Adipocyte (in vitro differentiated cells): ENCODE data around the gene TSPO.
A peak's percentile ranks its signal among the peaks of the same experiment; 100 is the strongest.

ENCODE experiments used
- DNase-seq: peaks from one replicate; pipeline ENCODE4 v3.0.0-alpha.2; 2015; ENCODE audit warnings: low read depth
- H3K27me3 ChIP-seq: replicated peaks from 2 replicates; pipeline ENCODE4 v1.7.0; 2013; ENCODE audit warnings: mild to moderate bottlenecking, low read length, moderate library complexity; ENCODE audit not compliant: control insufficient read depth, insufficient read depth
- H3K36me3 ChIP-seq: 2 replicates; pipeline ENCODE4 v1.7.0; 2013; ENCODE audit warnings: low read length, mild to moderate bottlenecking, moderate library complexity; ENCODE audit not compliant: control insufficient read depth, insufficient read depth, severe bottlenecking
- H3K4me1 ChIP-seq: 2 replicates; pipeline ENCODE4 v1.7.0; 2013; ENCODE audit warnings: mild to moderate bottlenecking, low read length, moderate library complexity; ENCODE audit not compliant: control insufficient read depth, insufficient read depth
- H3K4me3 ChIP-seq: 2 replicates; pipeline ENCODE4 v1.7.0; 2013; ENCODE audit warnings: mild to moderate bottlenecking, low read length, moderate library complexity
- H3K9ac ChIP-seq: 2 replicates; pipeline ENCODE4 v1.7.0; 2013; ENCODE audit warnings: mild to moderate bottlenecking, low read length, moderate library complexity
- H3K9me3 ChIP-seq: 2 replicates; pipeline ENCODE4 v1.7.0; 2013; ENCODE audit warnings: mild to moderate bottlenecking, low read length, moderate library complexity; ENCODE audit not compliant: control insufficient read depth

TSPO gene

DNA sequence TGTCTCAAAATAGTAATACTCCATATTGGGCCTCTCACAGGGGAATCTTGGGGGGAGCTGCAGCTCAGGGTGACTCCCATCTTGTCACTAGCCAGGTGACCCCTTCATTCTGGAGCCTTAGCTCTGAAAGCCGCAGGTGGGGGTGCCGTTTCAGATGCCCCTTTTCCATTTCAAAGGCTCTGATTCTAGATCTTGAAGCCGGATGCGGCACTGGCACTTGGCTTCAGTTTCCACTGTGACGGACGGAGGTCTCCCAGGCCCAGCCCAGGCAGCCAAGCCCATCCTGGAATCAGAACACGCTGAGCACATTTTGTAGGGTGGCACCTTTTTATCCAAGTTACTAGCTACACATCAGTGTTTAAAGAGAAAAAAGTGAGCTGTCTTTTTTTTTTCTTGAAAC is 34.4 kb upstream of the TSPO start:
- H3K4me1 ChIP-seq, result no peaks in the 10 kb centered on the region
- no peak for DNase-seq
- H3K4me3 ChIP-seq, result no peak overlapping the region
- peaks cover 13% of the 10 kb centered on the region for H3K27me3 ChIP-seq
- no peaks in the 10 kb centered on the region for H3K36me3 ChIP-seq
- no peaks in the 10 kb centered on the region for H3K9me3 ChIP-seq
- no peak overlapping the region for H3K9ac ChIP-seq

DNA sequence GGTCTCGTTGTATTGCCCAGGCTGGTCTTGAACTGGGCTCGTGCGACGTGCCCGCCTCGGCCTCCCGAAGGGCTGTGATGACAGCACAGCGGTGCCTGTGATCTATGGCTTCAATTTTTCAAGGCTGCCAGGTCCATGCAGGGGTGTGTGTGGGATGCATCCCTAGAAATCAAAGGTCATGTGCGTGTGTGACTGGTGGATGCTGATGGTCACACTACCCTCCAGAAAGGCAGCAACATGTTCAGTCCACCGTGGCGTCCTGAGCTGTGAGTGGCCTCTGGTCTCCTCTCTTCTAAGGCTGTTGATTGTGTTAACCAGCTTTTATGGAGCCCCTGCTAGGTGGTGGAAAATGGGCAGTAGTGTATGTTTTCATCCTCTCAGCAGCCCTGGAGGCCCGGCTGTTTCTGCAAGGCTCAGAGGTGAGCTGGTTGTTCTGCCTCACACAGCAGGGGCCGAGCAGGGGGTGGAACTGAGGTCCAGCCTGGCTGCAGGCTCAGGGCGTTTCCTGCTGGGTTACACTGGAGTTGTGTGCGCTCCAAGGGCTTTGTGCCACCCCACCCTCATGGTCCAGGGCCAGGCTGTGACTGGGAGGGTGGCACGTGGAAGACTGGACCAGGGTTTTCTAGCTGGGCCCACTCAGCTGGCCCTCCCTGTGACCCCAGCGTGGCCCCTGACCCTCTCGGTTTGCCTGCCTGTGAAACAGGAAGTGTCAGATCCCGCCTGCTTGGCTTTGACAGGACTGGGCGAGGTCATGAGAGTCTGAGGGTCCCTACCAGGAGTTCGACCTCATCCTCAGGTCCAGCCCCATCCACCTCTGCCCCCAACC is 33.1 kb upstream of the TSPO start:
- DNase-seq, result no peak
- peaks cover 11% of the 10 kb centered on the region for H3K27me3 ChIP-seq
- H3K4me1 ChIP-seq, result no peaks in the 10 kb centered on the region
- no peaks in the 10 kb centered on the region for H3K36me3 ChIP-seq
- H3K9me3 ChIP-seq, result no peaks in the 10 kb centered on the region
- H3K9ac ChIP-seq, result no peak overlapping the region
- no peak overlapping the region for H3K4me3 ChIP-seq

DNA sequence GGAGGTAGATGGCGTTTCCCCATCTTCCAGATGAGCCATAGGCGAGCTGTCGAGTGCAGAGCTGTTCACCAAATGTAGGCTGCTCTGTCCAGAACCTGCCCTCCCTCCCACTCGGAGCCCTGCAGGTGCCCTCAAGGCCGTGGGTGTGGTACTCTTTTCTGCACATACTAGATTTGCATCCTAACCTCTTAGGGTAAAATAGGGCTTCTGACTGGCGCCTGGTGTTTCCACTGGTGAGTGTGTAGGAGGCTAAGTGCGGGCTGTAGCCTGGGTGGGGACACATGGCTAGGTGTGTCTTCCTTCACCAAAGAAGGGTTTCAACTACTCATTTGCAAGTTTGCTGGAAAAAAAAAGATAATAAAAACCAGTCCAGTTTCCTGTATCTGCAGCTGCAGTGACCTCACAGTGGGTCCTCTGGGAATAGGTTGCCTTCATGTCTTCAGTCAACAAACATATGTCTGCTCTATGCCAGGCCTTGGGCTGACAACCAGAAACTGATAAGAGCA is 32.4 kb upstream of the TSPO start:
- Histone ChIP-seq H3K9ac (no peak overlapping the region), H3K9me3 (no peaks in the 10 kb centered on the region), H3K27me3 (peaks cover 8% of the 10 kb centered on the region), H3K4me3 (no peak overlapping the region), H3K4me1 (no peaks in the 10 kb centered on the region), H3K36me3 (no peaks in the 10 kb centered on the region)
- DNase-seq, result no peak

DNA sequence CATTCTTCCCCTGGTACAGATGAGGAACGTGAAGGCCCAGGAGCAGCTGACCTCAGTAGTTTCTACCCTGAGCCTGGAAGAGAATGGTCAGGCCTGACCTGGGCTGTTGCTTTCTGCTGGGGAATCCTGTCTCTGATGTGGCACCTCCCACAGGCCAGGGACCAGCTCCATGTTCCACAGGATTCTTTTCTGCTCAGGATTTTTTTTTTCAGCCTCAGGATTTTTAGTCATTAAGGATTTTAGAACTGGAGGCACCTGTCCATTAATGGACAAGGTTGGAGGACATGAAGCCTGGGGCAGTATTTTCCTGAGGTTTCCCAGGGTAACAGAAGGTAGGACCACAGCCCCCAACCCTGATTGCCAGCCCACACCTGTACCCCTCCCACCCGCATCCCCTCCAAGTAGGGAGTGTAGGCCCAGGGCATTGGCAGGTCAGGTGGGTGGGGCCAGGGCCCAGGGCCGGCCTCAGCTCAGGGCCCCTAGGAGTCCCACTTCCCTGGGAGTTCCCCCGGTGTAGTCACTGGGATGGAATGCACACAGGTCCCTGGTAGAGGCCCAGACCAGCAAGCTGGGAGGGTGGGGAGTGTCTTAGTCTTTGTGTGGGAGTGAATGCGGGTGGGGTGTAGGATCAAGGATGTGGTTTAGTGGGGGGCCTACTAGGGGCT is 24.7 kb upstream of the TSPO start:
- H3K9ac ChIP-seq, result no peak overlapping the region
- no peaks in the 10 kb centered on the region for H3K27me3 ChIP-seq
- H3K36me3 ChIP-seq, result peaks cover 2% of the 10 kb centered on the region
- peaks cover 4% of the 10 kb centered on the region for H3K4me1 ChIP-seq
- H3K9me3 ChIP-seq, result no peaks in the 10 kb centered on the region
- peak; percentile 67 for DNase-seq
- no peak overlapping the region for H3K4me3 ChIP-seq

DNA sequence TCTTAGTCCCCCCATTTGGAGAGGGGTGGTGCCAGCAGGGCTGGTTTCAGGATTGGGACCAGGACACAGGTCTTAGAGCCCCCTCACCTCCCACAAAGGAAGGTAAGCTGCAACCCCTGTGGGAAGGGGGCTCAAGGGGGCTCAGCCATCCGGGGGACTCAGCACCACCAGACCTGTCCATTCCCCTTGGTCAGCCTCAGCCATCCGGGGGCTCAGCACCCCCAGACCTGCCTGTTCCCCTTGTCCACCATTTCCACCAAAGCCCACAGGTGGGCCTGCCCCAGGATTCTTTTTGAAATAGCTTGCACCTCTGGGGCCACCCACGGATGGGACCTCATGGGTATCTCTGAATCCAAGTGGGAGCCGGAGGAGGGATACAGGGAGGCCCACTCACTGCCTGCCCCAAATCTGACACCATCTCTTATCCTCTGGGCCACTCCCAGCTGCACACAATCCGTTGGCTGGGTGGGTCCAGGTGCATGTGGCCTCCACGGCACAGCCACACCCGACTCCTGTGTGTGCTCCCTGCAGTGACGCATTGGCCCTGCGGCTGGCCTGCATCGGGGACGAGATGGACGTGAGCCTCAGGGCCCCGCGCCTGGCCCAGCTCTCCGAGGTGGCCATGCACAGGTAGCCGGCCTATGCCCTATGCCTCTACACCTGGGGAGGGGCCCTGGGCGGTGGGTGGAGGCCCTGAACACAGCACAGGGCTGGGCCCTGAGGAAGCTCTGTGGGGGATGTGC is 24.0 kb upstream of the TSPO start:
- H3K4me1 ChIP-seq, result peaks cover 4% of the 10 kb centered on the region
- H3K9ac ChIP-seq, result no peak overlapping the region
- DNase-seq, result no peak
- H3K36me3 ChIP-seq, result peaks cover 4% of the 10 kb centered on the region
- H3K27me3 ChIP-seq, result no peaks in the 10 kb centered on the region
- H3K4me3 ChIP-seq, result no peak overlapping the region
- H3K9me3 ChIP-seq, result no peaks in the 10 kb centered on the region

DNA sequence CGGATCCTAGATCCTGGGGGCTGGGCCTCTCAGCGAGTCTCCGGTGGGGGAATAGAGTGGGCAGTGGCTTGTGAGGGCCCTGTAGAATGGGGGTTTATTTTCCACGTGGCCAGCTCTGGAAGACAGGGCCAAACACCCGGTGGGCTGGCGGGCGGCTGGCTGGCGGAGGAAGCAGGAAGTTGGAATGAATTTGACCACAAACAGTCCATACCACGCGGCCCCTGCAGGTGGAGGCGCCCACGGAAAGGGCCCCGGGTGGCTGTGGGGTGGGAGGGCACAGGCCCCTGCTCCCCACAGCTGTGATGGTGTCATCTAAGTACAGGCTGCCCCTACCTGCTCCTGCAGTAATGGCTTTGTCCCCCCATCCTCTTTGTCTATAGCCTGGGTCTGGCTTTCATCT is 23.2 kb upstream of the TSPO start:
- peaks cover 10% of the 10 kb centered on the region for H3K36me3 ChIP-seq
- H3K4me3 ChIP-seq, result no peak overlapping the region
- no peak overlapping the region for H3K9ac ChIP-seq
- peaks cover 4% of the 10 kb centered on the region for H3K4me1 ChIP-seq
- H3K9me3 ChIP-seq, result no peaks in the 10 kb centered on the region
- H3K27me3 ChIP-seq, result no peaks in the 10 kb centered on the region
- DNase-seq, result no peak

DNA sequence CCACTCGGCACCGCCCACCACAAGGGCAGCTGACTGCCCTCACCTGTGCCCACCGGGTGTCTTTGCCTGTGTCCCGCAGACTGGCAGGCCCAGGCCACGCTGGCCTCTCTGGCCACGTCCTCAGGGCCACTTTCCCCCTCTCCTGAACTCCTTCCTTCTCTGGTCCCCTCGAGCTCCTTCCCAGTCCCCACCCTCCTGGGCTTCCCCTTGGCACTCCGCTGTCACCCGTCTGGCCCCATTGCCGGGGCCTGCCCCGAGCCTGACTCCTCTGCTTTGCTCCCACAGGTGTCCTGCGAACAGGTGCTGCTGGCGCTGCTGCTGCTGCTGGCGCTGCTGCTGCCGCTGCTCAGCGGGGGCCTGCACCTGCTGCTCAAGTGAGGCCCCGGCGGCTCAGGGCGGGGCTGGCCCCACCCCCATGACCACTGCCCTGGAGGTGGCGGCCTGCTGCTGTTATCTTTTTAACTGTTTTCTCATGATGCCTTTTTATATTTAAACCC is 22.4 kb upstream of the TSPO start:
- DNase-seq, result no peak
- Histone ChIP-seq H3K9me3 (no peaks in the 10 kb centered on the region), H3K9ac (no peak overlapping the region), H3K27me3 (no peaks in the 10 kb centered on the region), H3K36me3 (peaks cover 14% of the 10 kb centered on the region), H3K4me1 (peaks cover 4% of the 10 kb centered on the region), H3K4me3 (no peak overlapping the region)

DNA sequence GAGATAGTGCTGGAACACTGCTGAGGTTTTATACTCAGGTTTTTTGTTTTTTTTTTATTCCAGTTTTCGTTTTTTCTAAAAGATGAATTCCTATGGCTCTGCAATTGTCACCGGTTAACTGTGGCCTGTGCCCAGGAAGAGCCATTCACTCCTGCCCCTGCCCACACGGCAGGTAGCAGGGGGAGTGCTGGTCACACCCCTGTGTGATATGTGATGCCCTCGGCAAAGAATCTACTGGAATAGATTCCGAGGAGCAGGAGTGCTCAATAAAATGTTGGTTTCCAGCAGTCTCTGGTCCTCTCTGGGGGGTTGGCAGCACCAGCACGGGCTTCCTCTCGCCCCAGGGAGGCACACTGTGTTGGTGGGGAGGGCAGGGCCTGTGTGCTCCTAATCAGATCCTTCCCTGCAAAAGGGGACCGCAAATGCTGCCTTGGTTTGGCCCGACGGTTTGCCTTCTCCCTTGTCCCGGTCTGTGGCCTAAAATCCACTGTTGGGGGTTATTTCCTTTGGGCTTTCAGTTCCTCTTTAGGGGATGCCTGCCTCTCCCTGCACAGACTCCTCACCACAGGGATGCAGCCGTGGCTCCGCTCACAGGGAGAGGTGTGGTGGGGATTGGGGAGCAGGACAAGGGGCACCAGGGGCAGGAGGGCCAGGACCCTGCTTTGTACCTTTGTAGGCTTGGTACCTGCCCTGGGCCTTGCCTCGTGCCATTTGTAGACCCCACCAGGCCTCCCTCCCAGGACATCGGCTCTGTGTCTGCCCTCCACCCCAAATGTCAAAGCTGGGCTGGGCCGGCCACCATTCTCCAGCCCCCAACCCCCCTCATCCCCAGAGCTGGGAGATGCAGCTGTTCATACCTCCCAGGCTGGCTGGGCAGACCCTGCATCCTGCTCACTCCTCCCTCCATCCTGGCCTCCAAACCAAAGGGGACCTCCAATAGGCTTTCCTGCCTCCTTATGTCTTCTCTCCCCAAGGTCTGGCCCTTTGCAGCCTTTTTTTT is 21.6 kb upstream of the TSPO start:
- peaks cover 4% of the 10 kb centered on the region for H3K4me1 ChIP-seq
- H3K27me3 ChIP-seq, result no peaks in the 10 kb centered on the region
- H3K9me3 ChIP-seq, result no peaks in the 10 kb centered on the region
- H3K4me3 ChIP-seq, result no peak overlapping the region
- DNase-seq, result no peak
- H3K9ac ChIP-seq, result no peak overlapping the region
- H3K36me3 ChIP-seq, result peaks cover 16% of the 10 kb centered on the region

DNA sequence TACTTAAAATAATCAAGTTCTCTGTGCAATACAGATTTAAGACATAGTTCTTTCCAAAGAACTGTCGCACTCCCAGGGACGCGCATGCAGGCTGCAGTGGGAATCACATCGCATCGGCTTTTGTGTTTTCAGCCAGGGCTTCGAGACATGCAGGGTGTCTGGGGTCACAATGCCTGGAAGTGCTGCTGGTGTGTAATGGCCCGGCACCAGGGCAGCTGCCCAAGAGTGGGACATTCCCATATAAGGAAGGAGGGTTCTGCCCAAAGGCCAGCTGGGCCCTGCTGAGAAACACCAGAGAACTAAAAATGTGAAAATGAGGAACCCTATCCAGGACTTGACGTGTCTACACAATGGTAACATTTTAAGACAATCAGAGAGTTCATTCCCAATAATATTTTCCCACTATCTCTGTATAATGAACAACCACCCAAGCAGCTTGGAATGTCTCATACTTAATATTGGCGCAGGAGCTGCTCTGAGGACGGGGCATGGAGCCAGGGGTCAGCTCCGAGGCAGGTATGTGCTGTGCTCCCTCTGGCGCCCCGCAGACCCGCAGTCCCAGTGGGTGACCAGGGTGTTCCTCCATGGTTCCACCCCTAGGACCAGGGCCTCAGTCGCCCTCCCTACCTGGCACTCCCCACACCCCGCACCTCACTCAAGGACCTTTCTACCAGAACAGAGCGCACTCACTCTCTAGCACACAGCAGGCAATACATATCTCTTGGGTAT is 19.4 kb upstream of the TSPO start:
- Histone ChIP-seq H3K9ac (no peak overlapping the region), H3K27me3 (no peaks in the 10 kb centered on the region), H3K36me3 (peaks cover 25% of the 10 kb centered on the region)

DNA sequence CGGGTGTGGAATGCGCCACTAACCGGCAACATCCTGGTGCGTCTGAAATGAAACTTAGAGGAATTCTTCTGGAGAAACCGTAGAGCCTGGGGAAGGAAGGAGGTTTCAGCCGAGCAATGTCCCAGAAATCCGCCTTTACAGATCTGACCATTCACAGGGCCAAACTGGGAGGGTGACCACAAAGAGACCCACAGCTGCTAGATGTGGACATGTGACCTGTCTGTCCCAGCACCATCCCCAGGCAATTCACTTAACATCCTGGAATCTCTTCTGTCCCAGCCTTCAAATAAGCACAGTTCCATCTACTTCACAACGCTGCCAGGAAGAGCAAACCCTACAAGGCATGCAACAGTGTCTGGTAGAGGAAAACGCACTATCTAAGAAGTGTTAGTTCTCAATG is 18.0 kb upstream of the TSPO start:
- H3K27me3 ChIP-seq, result no peaks in the 10 kb centered on the region
- no peak overlapping the region for H3K4me3 ChIP-seq
- no peaks in the 10 kb centered on the region for H3K9me3 ChIP-seq
- H3K36me3 ChIP-seq, result peaks cover 29% of the 10 kb centered on the region
- DNase-seq, result no peak
- no peak overlapping the region for H3K9ac ChIP-seq
- peaks cover 5% of the 10 kb centered on the region for H3K4me1 ChIP-seq

More for the DNA sequence above, 19.4 kb upstream of the TSPO start:
- no peaks in the 10 kb centered on the region for H3K9me3 ChIP-seq
- H3K4me3 ChIP-seq, result no peak overlapping the region
- peaks cover 3% of the 10 kb centered on the region for H3K4me1 ChIP-seq
- no peak for DNase-seq
